H1 (cell line): ENCODE data around the gene ZMYM4. TPM values are rescaled to one million over a fixed set of nuclear protein-coding genes. Genes with fewer than 3 reads are reported as not detected.

Source experiments
- ASH2L ChIP-seq: fragments of 200-600, 300-600 bp; sonication (generic); IDR thresholded peaks from one replicate; pipeline ENCODE4 v1.7.1; 2017; ENCODE audit warnings: low read length
- CHD1 ChIP-seq: IDR thresholded peaks from 2 replicates; pipeline ENCODE4 v1.6.1; 2012; ENCODE audit warnings: low read depth, low read length, improper control_type of control experiment
- POU5F1 ChIP-seq: IDR thresholded peaks from 2 replicates; pipeline ENCODE4 v1.6.1; 2011; ENCODE audit warnings: low read depth, mild to moderate bottlenecking, low read length, moderate library complexity
- SIRT6 ChIP-seq: IDR thresholded peaks from one replicate; pipeline ENCODE4 v1.7.1; 2012; ENCODE audit warnings: low read length, inconsistent platforms
- SP2 ChIP-seq: IDR thresholded peaks from 2 replicates; pipeline ENCODE4 v1.6.1; 2012; ENCODE audit warnings: mild to moderate bottlenecking, low read length, inconsistent platforms
- YY1 ChIP-seq: IDR thresholded peaks from 2 replicates; pipeline ENCODE4 v1.6.1; 2011; ENCODE audit warnings: low read depth, mild to moderate bottlenecking, low read length
- polyA plus RNA-seq, 7 experiments: library from polyadenylated mRNA; depleted of rRNA in 3 of 7; stranded (reverse) in 5 of 7; unstranded in 2 of 7; fragments of >200 nt in 5 of 7; fragments of 200-250 nt in 2 of 7; gene quantifications; 1 replicate in 5 of 7; 2 replicates in 1 of 7; 4 replicates in 1 of 7; pipeline versions ENCODE4 v1.2.1 to v1.2.3, GENCODE V29; 2011 to 2013; ENCODE audit warnings: missing spikeins in 2 of 7, mixed read lengths in 2 of 7
- total RNA-seq: library from RNA; stranded (reverse); fragmentation: NEBNext Ultra II Directional; extraction: Animal tissue kit (Norgen Biotek cat#: 25700); gene quantifications from 2 replicates; pipeline ENCODE4 v1.2.1, GENCODE V29; 2021
- TF ChIP-seq, protein P1 (sequence below): IDR thresholded peaks from 2 replicates; pipeline ENCODE4 v1.6.1; 2012; ENCODE audit warnings: inconsistent platforms

Gene ZMYM4
- total and polyA plus RNA-seq, 2 of the 8 experiments (the other 6 are each of a cell fraction or from before 2014, with no cell fraction given): 16.7 to 81.3 TPM

DNA sequence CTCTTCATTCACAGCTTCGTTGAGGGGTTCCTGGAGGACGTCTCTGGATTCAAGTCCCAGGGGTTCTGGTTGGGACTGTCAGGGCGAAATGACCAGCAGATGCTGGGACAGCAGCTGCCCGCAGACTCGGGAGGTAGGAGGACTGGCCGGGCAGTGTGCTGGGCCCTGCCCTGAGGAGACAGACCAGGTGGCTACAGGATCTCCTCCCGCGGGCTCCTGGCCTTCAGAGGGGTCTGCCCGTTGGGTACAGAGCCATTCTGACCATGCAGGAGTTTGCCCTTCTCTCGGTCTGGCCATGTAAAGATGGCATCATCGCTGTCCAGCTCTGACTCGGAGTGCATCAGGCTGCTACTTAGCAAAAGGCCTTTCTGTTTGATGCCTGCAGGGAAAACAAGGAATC, 166.2 kb downstream of the ZMYM4 start (continued):
- TF ChIP-seq SIRT6 (no peak), YY1 (no peak), POU5F1 (no peak), CHD1 (no peak), SP2 (no peak), ASH2L (no peak)
- TF ChIP-seq, protein P1, sequence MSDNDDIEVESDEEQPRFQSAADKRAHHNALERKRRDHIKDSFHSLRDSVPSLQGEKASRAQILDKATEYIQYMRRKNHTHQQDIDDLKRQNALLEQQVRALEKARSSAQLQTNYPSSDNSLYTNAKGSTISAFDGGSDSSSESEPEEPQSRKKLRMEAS: no peak
